GM18858 (cell line): ENCODE data around the gene GTF2F2.
"Not testable (repeated sequence)": the region's sequence is repeated elsewhere in the genome, so short reads cannot be mapped to it uniquely, and the experiment has no call there.

Experiments
- ATAC-seq: cut with Tn5 transposase; IDR thresholded peaks from one replicate; pipeline ENCODE4 v1.9.1; 2021; ENCODE audit not compliant: unreplicated experiment

The GTF2F2 gene

DNA sequence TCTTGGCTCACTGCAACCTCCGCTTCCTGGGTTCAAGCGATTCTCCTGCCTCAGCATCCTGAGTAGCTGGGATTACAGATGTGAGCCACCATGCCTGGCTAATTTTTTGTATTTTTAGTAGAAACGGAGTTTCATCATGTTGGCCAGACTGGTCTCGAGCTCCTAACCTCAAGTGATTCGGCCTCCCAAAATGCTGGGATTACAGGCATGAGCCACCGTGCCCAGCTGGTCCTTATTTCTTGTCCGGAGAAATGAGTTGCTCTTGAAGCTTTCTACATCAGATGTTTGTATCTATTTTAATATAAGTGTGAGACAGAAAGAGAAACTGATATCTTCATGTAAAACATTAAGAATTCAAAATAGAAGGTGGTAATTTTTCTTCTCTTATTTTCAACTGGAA, 124.4 kb downstream of the GTF2F2 start:
- not testable (repeated sequence) for ATAC-seq

DNA sequence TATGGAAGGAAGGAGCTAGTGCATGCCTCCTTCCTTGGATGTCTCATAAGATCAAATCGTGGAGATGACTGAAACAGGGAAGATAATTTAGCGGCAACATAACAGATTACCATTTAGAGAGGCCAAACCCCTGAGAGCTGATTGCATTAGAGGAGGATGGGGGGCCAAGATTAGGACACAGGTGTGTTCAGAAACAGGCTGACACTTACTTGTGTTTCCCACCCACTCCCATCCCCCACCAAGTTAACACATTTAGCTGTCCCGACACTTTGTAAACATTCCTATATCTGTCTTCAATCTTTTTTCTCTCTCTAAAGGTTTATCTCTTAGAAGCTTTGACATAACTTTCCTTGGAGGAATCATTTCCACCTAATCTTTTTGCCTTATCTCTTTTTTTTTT, 129.4 kb downstream of the GTF2F2 start:
- no peak for ATAC-seq

DNA sequence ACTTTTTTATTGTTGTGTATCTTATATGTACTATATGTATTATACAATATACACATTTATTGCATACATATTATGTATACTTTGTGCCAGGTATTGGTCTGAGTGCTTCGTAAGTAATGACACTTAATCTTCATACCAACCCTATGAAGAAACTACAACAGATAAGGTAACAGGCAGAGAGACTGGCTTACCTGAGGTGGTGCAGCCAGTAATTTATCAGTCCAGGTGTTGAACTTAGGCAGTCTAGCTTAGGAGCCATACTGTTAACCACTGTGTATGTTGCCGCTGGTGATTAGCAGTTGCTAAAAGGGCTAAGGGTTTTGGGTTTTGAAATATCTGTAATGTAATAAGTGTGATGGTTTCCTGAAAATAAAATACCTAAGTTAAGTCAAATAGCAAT, 134.1 kb downstream of the GTF2F2 start:
- no peak for ATAC-seq

DNA sequence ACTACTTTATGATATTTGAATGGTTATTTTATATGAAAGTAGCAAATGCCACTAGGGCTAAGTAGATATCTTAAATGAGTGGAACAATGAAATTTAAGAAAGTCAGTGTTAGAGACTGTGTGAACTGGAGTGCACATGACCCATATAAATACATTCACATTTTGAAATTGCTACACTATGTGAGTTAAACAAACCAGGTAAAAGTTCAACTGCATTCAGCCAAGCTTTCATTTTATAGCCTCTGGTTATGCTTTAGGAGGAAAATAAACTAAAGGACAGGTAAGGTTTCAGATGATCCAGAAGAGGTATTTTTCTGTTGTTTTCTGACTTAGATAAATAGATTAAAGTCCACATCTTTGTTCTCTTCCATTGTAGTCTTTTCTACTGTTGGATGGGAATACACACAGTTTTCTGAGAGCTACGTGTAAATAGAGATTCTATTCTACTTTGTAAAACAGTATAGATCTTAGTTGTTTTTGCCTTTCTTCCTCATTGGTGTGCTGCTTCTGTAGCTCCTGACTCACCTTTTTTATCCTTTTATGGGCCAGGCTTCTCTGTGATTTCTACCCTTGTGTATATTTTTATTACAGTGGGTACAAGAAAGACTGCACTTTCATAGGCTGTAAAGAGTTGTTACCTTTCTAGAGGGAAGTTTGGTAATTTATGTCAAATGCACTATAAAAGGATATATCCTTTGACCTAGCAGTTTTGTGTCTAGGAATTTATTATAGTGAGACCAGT, 135.1 kb downstream of the GTF2F2 start:
- ATAC-seq, result no peak

DNA sequence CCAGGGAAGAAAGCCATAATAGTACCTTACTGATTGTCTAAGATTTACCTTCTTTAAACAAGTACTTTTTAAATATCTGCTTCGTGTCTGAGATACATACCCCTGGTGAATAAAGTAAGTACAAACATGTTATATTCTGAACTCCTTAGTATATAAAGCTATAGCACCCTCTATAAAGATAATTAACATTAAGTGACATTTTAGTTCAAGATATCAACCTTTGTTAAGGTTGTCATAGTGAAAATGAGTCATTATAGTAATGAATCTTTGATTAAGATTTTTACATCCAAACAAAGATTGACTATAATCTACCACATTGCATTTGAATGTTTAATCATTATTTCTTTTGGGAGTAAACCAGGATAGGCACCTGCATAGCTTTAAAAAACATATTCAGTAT, 135.9 kb downstream of the GTF2F2 start:
- no peak for ATAC-seq

DNA sequence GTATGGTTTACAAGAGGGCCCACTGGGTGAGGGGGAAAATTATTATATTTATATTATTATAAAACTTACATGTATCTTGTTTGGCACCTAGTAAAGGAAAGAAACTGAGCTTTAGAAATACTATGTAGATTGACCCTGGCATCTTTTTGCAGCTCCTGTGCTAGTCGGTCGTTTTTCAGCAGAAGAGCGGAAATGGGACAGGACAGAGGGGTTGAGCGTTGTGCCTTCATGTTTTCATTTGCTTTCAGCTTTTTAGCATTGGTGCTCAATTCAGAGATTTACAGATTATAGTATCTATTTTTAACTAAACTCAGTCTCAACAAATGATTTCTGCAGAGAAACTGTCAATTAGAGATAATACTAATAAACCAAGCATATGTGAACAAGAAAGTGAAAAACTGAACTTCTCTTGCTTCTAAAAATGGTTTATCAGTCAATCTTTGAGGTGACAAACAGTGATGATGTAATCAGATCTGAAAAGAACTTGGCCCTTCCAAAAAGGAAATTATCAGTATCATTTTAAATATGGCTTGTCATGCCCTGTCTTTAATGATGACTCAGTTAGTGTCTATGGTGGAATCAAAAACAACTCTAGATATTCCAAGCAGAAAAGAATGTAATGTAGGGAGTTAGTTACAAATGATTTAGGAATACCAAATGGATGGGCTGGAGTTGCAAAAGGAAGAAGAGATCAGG, 137.5 kb downstream of the GTF2F2 start:
- ATAC-seq, result no peak

DNA sequence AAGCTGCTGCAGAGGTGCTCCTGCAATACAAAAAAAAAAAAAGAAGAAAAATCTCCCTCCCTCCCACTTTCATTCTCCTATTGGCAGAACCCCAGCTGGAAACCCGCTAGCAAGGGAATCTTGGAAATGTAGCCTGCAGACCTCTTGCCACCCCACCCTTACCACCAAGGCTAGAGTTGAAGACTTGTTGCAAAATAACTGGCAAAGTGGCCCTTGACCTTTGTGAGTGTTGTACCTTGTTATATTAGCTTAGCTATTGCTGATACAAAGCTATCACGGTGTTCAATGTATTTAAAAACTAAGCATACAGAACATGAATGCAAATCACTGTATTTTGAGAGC, 138.0 kb downstream of the GTF2F2 start:
- ATAC-seq, result no peak

DNA sequence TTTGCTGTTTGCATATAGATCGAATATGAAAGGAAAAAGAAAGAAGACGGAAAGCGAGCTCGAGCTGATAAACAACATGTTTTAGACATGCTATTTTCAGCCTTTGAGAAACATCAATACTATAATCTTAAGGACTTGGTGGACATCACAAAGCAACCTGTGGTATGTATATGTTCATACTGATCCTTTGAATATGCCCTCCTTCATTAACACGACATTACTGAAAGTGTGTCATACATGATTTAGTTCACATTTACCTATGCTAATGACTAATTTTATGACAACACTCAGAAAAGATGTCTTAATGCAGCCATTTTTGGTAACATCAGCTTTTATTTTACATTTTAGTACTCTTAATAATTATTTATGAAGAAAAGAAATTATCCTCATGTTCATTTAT, 146.9 kb downstream of the GTF2F2 start:
- no peak for ATAC-seq

DNA sequence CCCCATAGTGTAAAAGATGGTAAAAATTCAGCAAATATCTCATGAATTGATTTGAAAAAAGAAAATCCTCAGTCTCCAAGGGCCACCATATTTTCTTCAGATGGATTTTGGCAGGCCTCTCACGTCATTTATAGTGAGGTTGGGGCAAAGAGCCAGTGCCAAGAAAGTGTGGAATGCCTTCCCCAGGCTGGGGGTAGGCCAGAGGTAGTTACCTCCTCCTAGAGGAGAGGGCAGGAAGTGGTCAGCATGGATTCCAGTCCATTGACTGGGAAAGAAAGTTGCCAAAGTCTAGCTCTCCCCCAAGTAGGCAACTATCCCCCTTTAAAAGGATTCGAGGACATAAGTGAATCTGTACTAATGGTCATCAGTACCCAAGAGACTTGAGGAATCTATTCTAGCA, 148.9 kb downstream of the GTF2F2 start:
- ATAC-seq, result no peak

DNA sequence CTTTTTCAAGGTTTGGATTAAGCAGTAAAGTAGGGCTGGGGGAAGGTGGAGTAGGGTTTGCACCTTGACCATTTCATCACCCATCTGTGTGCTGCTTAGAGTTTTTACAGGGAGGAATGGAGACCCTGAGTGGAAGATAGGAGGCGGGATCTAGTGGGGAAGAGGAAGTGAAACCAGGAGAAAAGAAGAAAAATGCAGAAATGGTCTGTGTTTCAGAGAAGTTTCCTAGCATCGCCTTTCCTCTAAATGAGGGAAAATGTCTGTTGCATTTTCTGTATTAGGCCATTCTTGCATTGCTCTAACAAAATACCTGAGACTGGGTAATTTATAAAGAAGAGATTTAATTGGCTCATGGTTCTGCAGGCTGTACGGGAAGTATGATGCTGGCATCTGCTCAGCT, 156.6 kb downstream of the GTF2F2 start:
- no peak for ATAC-seq

DNA sequence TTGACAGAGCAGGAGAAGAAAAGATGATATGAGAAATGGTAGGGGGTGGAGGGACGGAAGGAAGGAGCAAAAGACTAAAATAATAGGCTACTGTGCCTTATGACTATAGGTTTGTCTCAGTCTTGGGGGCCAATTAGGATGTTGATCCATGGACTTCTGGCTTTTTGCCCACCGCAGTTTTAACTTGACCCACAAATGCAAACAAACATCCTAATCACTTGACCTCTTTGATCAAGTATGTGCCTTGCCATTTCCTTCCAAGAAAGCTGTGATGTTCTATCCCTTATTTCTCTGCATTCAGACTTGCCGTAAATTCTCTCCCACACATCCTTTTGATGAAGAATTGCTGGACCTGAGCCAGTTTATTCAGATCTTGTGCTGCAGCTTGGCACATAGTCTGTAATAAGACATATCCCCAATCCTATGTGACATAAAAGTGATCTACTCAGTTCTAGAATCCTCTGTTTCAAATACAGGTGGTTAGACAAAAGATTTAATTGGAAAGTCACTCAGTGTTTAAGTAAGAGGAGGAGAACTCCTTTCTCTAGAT, 157.9 kb downstream of the GTF2F2 start:
- no peak for ATAC-seq

DNA sequence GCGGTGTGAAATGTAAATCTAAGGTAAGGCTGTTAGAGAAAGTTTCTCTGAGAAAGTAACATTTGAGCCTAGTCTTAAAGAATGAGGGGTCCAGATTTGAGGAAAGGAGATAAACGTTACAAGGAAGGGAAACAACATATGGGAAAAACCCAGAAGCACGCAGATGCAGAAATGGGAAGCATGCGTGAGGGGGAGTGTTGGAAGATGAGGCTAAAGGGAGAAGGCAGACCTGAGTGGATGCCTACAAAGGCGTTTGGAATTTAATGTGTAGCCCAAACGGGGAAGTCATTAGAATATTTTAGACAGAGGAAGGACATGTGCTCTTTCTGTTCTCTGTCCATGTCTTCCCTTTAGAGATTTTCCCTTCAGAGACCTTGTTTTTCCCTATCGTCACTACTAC, 159.7 kb downstream of the GTF2F2 start:
- ATAC-seq, result no peak

DNA sequence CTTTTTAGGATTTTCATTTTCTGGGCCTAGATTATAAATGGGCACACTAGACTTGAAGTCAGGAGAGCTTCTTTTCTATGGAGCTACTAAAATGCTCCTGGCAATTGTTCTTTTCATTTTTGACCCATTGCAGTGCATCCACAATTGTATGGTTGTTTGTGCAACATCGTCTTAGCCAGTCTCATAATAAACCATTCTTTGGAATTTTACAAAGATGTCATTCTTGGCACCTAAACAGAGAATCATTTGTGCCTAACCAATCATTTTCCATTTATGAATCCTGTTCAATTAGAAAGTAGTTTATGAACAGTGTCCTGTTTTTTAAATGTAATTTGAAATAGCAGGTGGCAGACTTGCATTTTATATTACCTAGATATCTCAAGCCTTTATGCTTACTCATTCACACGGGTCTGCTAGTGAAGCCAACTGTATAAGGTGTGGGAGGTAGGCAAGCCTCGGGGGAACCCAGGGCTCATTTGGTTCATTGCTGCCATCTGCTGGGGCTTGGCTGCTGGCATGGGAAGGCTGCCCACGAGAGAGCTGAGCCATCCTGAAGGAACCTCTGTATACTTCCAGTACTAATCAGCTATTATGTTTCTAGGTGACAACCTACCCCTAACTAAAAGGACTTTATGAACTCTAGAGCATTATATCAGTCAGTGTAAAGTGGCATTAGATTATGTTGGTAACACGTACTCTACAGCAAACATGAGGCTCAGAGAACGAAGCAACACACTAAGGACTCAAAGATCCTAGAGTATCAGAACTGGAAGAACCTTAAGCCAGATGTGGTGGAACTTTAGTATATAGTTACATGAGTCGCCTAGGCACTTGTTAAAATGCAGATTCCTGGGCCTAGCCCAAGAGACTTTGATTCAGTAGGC, 160.7 kb downstream of the GTF2F2 start:
- peak; percentile 71 for ATAC-seq

DNA sequence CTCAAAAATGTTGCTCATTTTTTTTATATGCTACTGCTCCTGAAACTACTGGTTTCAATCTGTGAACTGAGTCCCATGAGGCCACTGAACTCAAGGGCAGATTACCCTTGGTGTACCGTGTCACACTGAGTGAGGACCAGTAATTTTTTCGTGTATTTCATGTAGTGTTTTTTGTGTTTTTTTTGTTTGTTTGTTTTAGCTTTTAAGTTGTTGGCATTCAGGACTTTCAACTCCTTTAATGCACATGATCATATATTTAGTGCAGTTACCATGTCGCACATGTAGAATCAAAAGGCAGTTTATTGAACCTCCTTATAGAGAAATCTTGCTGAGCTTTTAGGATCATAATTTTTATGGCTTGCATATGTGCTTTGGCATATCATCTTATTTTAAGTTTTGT, 162.7 kb downstream of the GTF2F2 start:
- no peak for ATAC-seq

DNA sequence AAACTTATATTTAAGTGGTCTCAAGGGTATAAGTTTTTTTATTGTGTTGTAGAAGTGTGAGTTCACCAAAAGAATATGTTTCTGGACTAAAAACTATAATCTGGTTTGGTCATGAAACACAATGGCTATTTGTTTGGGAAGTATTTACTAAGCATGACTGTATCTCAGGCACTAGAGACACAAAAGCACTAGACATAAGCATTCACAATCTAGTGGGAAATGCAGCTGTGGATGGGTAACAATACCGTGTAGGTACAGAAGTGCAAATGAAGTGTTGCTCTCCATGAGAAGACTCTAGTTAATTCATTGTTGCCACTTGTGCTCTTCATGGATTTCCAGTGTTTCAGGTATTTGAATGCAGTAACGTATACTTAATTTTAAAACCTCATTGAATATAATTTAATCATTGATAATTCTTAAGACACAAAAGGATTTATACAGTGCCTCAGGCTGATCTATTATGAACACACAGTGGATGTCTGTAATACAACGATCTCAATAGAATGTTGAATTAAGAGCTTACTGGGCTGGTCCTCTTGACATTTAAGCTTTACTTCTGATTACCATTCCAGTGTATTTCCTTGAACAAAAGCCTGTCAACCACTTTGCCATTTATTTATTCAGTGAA, 169.7 kb downstream of the GTF2F2 start:
- ATAC-seq, result no peak

DNA sequence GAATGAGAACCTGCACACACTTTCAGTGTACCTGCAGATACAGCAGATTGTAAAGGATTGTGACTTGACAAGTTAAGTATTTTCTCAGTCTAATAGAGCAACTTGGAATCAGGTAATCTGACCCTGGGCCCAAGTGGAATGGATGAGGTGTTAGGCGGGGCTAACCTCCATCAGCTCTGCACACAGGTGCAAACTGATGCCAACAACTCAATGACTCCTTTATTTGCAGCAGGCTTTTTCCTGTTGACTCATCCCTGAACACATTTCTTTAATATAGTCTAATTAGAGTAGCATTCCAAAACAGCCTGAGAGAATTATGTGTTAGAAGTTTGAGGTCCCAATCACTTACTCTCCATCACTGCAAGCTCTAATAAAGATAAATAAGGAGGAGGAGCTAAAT, 171.9 kb downstream of the GTF2F2 start:
- ATAC-seq, result no peak

DNA sequence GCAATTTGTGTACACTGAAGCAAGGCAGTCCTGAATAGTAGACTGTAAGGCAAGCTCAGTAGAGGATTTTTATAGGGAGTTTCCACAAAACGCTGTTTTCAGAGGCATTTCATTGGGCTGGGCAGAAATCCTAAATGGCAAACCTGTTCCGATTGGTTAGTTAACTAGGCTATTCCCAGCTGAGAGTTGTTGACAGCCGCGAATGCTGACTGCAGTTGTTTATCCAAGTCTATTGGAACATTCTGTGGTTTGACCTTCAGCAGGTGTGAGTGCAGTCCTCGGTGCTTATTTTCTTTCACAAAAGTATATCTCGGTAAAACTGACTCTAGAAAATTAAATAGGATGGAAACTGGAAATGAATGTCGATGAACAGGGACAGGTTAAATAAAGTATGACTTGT, 175.2 kb downstream of the GTF2F2 start:
- ATAC-seq, result no peak

DNA sequence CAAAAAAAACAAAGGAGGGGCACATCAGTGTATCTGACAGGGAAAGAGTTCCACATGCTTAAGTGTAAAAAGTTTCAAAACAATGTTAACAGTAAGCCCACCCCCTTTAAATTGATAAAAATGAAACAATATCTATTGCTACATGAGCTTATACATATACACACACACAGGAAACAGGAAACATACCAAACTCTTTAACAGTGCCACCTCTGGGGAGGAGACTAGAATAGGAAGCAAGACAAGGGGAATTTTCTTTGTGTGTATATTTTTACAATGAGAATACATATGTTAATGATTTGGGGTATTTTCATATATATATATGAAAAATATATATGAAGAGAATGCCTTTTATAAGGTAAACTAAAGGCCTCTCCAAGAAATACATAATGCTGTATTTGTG, 175.9 kb downstream of the GTF2F2 start:
- no peak for ATAC-seq

DNA sequence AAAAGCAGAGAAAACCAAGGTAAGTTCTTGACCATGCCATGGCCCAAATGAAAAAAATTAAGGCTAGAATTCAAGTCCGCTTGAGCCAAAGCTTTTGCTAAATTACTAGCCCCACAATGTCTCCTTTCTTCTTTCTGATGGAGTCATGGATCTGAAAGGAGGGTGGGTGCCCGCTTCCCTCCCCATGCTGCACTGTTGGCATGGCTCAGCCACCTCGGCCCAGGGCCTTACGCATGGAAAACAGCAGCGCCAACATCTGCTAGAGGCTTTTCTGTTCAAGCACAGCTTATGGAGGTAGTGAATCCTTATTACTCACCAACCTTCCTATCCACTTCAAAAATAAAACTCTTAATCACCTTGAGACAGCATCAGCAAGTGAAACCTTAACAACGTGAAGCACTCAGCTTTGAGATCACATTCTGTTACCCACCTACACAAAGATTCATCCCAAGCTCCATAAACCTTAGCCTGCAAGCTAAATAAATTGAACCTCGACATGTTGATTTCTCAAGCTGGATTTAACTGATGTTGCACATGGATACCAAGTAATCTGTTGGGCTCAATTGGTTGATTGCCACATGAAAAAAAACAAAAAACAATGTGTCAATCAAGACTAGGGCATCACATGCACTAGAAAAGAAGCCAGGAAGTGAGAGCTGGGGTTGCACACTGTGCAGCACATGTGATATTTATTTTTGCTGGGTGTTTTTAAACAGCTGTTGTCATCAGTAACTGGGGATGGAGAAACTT, 177.3 kb downstream of the GTF2F2 start:
- peak; percentile 67 for ATAC-seq

DNA sequence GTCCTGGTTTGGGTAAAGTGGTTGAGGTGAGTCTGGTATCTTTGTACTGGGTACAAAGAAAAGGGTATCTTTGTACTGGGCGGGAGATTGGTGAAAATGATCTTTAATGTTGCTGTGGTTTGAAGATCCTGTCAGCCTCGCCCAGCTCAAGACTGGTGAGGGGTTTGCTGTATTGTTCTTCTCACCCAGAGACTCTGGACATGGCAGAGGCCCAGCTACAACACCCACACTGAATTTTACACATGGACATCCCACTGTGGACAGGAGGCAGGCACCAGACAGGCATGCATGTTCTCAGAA, 177.8 kb downstream of the GTF2F2 start:
- ATAC-seq, result no peak

DNA sequence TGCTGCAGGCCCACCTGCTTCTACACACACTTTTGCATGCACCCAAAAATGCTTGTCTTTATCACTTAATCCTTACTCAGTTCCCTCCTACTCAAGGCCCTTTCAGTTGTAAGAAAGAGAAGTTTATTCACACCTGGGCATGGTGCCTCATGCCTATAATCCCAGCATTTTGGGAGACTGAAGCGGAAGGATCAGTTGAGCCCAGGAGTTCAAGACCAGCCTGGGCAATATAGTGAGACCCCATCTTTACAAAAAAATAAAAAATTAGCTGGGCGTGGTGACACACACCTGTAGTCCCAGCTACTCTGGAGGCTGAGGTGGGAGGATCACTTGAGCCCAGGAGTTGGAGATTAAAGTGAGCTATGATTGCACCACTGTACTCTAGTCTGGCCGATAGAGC, 178.2 kb downstream of the GTF2F2 start:
- ATAC-seq, result not testable (repeated sequence)
